Stimulated activated CD4-positive, alpha-beta T cell treated with anti-CD3 and anti-CD28 coated beads, Interleukin-15, amount 100 ng/mL, for 24 hours (primary cell): ENCODE results near the gene ZNF19.

Experiments used
- DNase-seq: peaks from one replicate; pipeline ENCODE4 v3.0.0-alpha.2; 2020

The ZNF19 gene

GRCh38 chr16:71440669-71441347 lies 48.3 kb downstream of the ZNF19 start:
- peak; percentile 54 for DNase-seq

GRCh38 chr16:71439523-71439922 lies 49.6 kb downstream of the ZNF19 start:
- no peak for DNase-seq

GRCh38 chr16:71436473-71436872 lies 52.7 kb downstream of the ZNF19 start:
- no peak for DNase-seq

GRCh38 chr16:71432906-71433305 lies 56.2 kb downstream of the ZNF19 start:
- no peak for DNase-seq

- no peak for DNase-seq
These were observed 57.1 kb downstream of the ZNF19 start for GRCh38 chr16:71431991-71432390.

GRCh38 chr16:71431176-71431575 lies 57.9 kb downstream of the ZNF19 start:
- DNase-seq = no peak

- DNase-seq = no peak
These were observed 58.4 kb downstream of the ZNF19 start for GRCh38 chr16:71430744-71431143.

- DNase-seq = no peak
These were observed 59.5 kb downstream of the ZNF19 start for GRCh38 chr16:71429581-71429980.

- DNase-seq = no peak
These were observed 60.2 kb downstream of the ZNF19 start for GRCh38 chr16:71428883-71429282.

GRCh38 chr16:71428385-71428784 lies 60.7 kb downstream of the ZNF19 start:
- no peak for DNase-seq

- no peak for DNase-seq
These were observed 62.1 kb downstream of the ZNF19 start for GRCh38 chr16:71426880-71427615.

- peak; percentile 55 for DNase-seq
These were observed 62.9 kb downstream of the ZNF19 start for GRCh38 chr16:71426069-71426879.

GRCh38 chr16:71425746-71426068 lies 63.4 kb downstream of the ZNF19 start:
- DNase-seq = no peak

GRCh38 chr16:71424626-71425025 lies 64.5 kb downstream of the ZNF19 start:
- DNase-seq = no peak

- no peak for DNase-seq
These were observed 65.3 kb downstream of the ZNF19 start for GRCh38 chr16:71423865-71424264.
